DND-41 (cell line): ENCODE data around the gene P3R3URF.

Experiments used
- EZH2 ChIP-seq: IDR thresholded peaks from 3 replicates; pipeline ENCODE4 v1.6.1; 2012; ENCODE audit warnings: borderline replicate concordance, low read depth, mild to moderate bottlenecking, moderate library complexity, low read length, inconsistent platforms; ENCODE audit not compliant: severe bottlenecking
- TF ChIP-seq, protein P1 (sequence below): IDR thresholded peaks from 2 replicates; pipeline ENCODE4 v1.5.1; 2012; ENCODE audit warnings: borderline replicate concordance, low read length, moderate library complexity, mild to moderate bottlenecking; ENCODE audit not compliant: poor library complexity, severe bottlenecking; ENCODE audit errors: extremely low read depth

GRCh38 chr1:46176211-46176865, at the start of gene P3R3URF:
- TF ChIP-seq, protein P1, sequence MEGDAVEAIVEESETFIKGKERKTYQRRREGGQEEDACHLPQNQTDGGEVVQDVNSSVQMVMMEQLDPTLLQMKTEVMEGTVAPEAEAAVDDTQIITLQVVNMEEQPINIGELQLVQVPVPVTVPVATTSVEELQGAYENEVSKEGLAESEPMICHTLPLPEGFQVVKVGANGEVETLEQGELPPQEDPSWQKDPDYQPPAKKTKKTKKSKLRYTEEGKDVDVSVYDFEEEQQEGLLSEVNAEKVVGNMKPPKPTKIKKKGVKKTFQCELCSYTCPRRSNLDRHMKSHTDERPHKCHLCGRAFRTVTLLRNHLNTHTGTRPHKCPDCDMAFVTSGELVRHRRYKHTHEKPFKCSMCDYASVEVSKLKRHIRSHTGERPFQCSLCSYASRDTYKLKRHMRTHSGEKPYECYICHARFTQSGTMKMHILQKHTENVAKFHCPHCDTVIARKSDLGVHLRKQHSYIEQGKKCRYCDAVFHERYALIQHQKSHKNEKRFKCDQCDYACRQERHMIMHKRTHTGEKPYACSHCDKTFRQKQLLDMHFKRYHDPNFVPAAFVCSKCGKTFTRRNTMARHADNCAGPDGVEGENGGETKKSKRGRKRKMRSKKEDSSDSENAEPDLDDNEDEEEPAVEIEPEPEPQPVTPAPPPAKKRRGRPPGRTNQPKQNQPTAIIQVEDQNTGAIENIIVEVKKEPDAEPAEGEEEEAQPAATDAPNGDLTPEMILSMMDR: no peak
- TF ChIP-seq EZH2: no peak
